HG03135 (cell line): ENCODE results near the gene GIGYF1.

Experiments used
- ATAC-seq: cut with Tn5 transposase; IDR thresholded peaks from one replicate; pipeline ENCODE4 v1.9.1; 2021; ENCODE audit warnings: mild to moderate bottlenecking, moderate library complexity; ENCODE audit not compliant: unreplicated experiment

The GIGYF1 gene

DNA sequence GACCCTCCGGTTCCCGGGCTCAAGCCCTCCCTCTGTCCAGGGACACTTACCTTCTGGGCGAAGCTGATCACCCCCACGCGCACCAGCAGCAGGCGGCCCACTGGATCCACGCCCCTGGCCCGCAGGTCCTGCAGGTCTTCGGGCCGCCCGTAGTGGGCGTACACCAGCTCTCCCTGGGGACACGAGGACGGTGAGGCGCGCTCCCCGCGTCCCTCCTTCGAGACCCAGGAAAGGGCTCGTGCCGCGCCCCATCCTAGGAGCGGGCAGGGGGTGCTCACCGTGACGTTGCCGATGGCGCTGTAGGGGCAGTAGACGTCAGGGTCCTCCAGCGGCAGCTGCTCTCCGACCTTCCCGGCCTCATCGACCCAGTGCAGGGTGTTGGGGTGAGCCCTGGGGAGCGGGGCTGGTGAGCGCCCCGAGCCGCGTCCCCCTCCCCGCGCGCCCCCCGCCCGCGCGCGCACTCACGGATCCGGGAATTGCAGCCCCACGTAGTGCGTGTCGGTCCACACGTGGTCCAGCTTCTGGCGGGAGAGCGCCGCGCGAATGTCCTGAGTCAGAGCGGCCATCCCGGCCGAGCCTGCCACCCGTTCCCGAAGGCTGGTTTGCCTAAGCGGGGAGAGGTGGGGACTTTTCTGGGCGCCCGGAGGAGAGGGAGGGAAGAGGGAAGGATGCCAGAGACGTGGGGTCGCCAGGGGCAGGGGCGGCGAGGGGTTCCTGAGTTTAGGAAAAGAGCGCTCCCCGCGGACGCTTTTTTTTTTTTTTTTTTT lies 60.9 kb downstream of the GIGYF1 start:
- no peak for ATAC-seq

DNA sequence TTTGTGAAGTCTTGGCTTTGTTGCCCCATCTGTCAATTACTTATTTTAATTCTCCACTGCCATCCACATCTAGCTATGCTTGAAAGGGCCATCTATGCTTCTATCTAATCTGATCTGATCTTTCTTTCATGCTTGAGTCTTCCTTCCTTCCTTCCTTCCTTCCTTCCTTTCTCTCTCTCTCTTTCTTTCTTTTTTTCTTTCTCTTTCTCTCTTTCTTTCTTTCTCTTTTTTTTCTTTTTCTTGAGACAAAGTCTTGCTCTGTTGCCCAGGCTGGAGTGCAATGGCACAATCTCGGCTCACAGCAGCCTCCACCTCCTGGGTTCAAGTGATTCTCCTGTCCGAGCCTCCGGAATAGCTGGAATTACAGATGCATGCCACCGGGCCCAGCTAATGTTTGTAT lies 64.0 kb downstream of the GIGYF1 start:
- no peak for ATAC-seq
